Tracheal epithelial cell (primary cell): ENCODE results near the gene FAM24B. TPM values are rescaled to one million over a fixed set of nuclear protein-coding genes. Genes with fewer than 3 reads are reported as not detected.

Experiments
- total RNA-seq: library from RNA; depleted of rRNA; stranded (reverse); fragments of >200 nt; gene quantifications from 2 replicates; pipeline ENCODE4 v1.2.1, GENCODE V29; 2014

The FAM24B gene, protein sequence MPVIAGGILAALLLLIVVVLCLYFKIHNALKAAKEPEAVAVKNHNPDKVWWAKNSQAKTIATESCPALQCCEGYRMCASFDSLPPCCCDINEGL
- 3.6 and 4.1 TPM in 2 replicates for total RNA-seq

DNA sequence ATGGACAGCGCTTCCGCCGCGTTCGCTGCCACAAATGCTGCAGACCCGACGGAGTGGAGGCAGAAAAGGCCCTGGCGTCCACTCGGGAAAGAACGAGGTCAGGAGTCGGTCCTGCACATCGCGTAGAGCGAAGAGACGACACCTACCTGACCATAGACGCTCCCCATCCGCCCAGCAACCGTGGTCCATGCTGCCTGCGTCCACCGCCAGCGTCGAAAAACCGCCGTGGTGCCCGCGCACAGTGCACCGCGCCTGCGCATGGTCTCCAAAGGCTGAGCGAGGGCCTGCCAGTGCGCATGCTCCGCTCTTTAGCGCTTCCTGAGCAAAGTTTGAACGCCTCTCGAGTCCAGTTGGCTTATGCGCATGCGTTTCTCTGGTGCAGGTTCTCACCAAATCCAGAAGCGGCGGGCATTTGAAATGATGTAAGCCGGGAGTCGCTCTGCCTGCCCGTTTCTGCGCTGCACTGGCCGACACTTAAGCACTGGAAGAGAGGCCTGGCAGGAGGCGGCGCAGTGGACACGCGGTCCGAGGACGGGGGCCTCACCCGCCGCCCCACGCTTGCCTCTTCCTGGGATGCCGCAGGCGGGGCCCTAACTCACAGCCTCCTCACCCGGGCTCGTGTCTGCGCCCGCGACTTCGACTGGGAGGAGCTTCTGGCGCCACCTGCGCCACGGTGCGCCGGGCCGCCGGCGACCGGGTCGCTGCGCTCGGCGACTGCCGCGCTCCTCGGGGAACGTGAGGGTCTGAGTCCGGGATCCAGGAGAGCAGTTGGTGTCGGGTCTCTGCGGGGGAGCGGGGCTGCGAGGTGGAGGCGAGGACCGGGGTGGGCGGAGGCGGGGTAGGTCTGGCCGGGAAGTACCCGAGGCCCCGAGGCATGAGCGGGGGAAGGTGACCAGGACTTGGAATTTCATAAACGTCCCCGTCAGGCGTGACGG lies at the start of gene FAM24B:
Gene FAM24B, minus strand, starts transcription at position 243 of the 935 bp plus-strand sequence. CDS start 29,066 bp downstream, outside the sequence.

DNA sequence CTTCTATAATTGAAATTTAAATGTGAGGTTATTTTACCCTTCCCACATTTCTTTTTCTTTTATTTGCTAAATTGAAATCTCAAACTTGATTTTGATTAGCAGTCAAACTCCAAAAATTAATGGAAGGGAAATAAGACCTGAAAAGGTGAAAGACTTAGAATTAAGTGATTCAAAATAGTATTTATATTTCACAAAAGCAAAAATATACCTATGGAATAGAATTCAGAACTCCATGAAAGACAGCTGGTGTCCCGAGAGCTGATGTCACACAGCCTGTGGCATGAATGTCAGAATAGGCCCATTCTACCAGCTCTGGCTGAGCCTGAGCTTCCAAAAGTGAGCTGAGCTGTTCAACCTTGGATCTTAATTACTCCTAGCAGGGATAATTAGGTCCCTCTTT lies 30.9 kb upstream of the FAM24B start, which contains the start of gene FAM24A:
Gene FAM24A, plus strand, starts transcription at position 301 of the 400 bp plus-strand sequence. CDS start 1,025 bp downstream, outside the sequence.

DNA sequence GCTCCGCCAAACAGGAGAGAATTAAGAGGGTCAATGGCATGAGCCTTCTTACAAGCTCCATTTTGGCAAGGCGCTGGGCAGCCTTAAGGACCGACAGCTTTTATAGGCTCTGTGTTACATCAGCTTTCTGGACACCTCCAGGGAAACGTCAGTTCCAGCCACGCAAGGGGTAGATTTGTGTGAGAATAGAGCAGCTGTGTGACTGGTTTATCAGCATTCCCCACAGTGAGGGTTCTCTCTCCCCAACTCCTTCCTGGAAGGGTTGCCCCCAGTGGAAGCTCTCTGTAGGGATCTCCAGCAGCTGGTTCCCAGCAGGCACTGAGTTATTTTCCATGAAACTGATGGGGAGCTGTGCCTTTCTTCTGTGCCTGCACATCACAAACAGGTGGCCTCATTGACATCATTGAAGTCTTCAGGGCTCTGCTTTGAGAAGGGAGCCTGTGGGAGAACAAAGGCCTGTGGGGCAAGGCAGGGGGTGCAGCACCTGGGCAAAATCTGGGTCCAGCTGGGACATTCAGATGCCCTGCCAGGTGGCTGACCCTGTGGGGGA lies 33.5 kb downstream of the FAM24B start, which contains the start of gene CUZD1:
Gene CUZD1, minus strand, starts transcription at position 75 of the 550 bp plus-strand sequence. Its CDS starts 14 bp downstream, at position 61.

Other genes starting within 250 kb of the FAM24B start
- gene C10orf120, start 179.7 kb downstream of the FAM24B start, total RNA-seq = not detected in 2 replicates
- 0.48 and 0.64 TPM in 2 replicates for gene CUZD1, start 33.7 kb downstream of the FAM24B start, total RNA-seq
- gene FAM24A, start 31.0 kb upstream of the FAM24B start, total RNA-seq = not detected in 2 replicates
- gene C10orf88, start 74.6 kb upstream of the FAM24B start, total RNA-seq = 7.7 and 8.0 TPM in 2 replicates
- 3.6 and 4.7 TPM in 2 replicates for gene PSTK, start 100.8 kb upstream of the FAM24B start, total RNA-seq
- gene IKZF5, start 129.2 kb upstream of the FAM24B start, total RNA-seq = 1.4 and 4.5 TPM in 2 replicates
- 1.9 and 3.2 TPM in 2 replicates for gene ACADSB, start 129.4 kb upstream of the FAM24B start, total RNA-seq